ENCODE results near the gene SPATS2L.

The SPATS2L gene

GRCh38 chr2:200477667-200478131 is 171.2 kb downstream of the SPATS2L start:
- no peak overlapping the region for H3K4me2 ChIP-seq (ENCODE audit: low read depth, low read length, poor library complexity, severe bottlenecking)
- H3K4me3 ChIP-seq (ENCODE audit: insufficient read depth, low read length, poor library complexity, severe bottlenecking), result no peak overlapping the region
- TF ChIP-seq CTCF (IDR thresholded peaks at IDR 0.05; ENCODE audit: insufficient read depth, low read length, poor library complexity, severe bottlenecking), result no peak
- no peak for TF ChIP-seq EZH2phosphoT487 (conservative IDR thresholded peaks at IDR 0.05; ENCODE audit: low read length)
- no peaks in the 10 kb centered on the region for H3K9me3 ChIP-seq (ENCODE audit: insufficient read depth, low read length)
- no peaks in the 10 kb centered on the region for H3F3A ChIP-seq (ENCODE audit: insufficient read depth)
- H3K9me2 ChIP-seq (replicated peaks; ENCODE audit: insufficient read depth, low read length), result no peaks in the 10 kb centered on the region
- no peaks in the 10 kb centered on the region for H3K36me3 ChIP-seq (ENCODE audit: low read length)
- H3K9ac ChIP-seq (ENCODE audit: low read length), result no peak overlapping the region
- no peaks in the 10 kb centered on the region for H3K79me2 ChIP-seq (ENCODE audit: insufficient read depth, low read length)
- no peak overlapping the region for H3K27ac ChIP-seq (ENCODE audit: low read depth, low read length)
- H3K27me3 ChIP-seq (ENCODE audit: low read length), result no peaks in the 10 kb centered on the region
- H4K20me1 ChIP-seq (ENCODE audit: low read depth, low read length), result no peaks in the 10 kb centered on the region
- no peak overlapping the region for H2AFZ ChIP-seq (ENCODE audit: low read depth, low read length, severe bottlenecking)

- Histone ChIP-seq H2AFZ (ENCODE audit: low read depth, low read length, severe bottlenecking) (no peak overlapping the region), H3K79me2 (ENCODE audit: insufficient read depth, low read length) (no peaks in the 10 kb centered on the region), H3K27me3 (ENCODE audit: low read length) (no peaks in the 10 kb centered on the region), H4K20me1 (ENCODE audit: low read depth, low read length) (no peaks in the 10 kb centered on the region), H3K36me3 (ENCODE audit: low read length) (no peaks in the 10 kb centered on the region), H3K27ac (ENCODE audit: low read depth, low read length) (no peak overlapping the region), H3K9me3 (ENCODE audit: insufficient read depth, low read length) (no peaks in the 10 kb centered on the region), H3K4me3 (ENCODE audit: insufficient read depth, low read length, poor library complexity, severe bottlenecking) (no peak overlapping the region), H3K9me2 (replicated peaks; ENCODE audit: insufficient read depth, low read length) (no peaks in the 10 kb centered on the region), H3F3A (ENCODE audit: insufficient read depth) (no peaks in the 10 kb centered on the region), H3K4me2 (ENCODE audit: low read depth, low read length, poor library complexity, severe bottlenecking) (no peak overlapping the region), H3K9ac (ENCODE audit: low read length) (no peak overlapping the region)
- no peak for TF ChIP-seq CTCF (IDR thresholded peaks at IDR 0.05; ENCODE audit: insufficient read depth, low read length, poor library complexity, severe bottlenecking)
- no peak for TF ChIP-seq EZH2phosphoT487 (conservative IDR thresholded peaks at IDR 0.05; ENCODE audit: low read length)
These were observed 173.3 kb downstream of the SPATS2L start for GRCh38 chr2:200479692-200480265.

GRCh38 chr2:200482194-200482593 is 175.7 kb downstream of the SPATS2L start:
- no peaks in the 10 kb centered on the region for H3K9me2 ChIP-seq (replicated peaks; ENCODE audit: insufficient read depth, low read length)
- no peaks in the 10 kb centered on the region for H3K36me3 ChIP-seq (ENCODE audit: low read length)
- H3K79me2 ChIP-seq (ENCODE audit: insufficient read depth, low read length), result no peaks in the 10 kb centered on the region
- no peaks in the 10 kb centered on the region for H3F3A ChIP-seq (ENCODE audit: insufficient read depth)
- no peak overlapping the region for H3K27ac ChIP-seq (ENCODE audit: low read depth, low read length)
- no peak overlapping the region for H2AFZ ChIP-seq (ENCODE audit: low read depth, low read length, severe bottlenecking)
- no peak overlapping the region for H3K4me2 ChIP-seq (ENCODE audit: low read depth, low read length, poor library complexity, severe bottlenecking)
- H3K9me3 ChIP-seq (ENCODE audit: insufficient read depth, low read length), result no peaks in the 10 kb centered on the region
- no peaks in the 10 kb centered on the region for H4K20me1 ChIP-seq (ENCODE audit: low read depth, low read length)
- no peak for TF ChIP-seq CTCF (IDR thresholded peaks at IDR 0.05; ENCODE audit: insufficient read depth, low read length, poor library complexity, severe bottlenecking)
- TF ChIP-seq EZH2phosphoT487 (conservative IDR thresholded peaks at IDR 0.05; ENCODE audit: low read length), result no peak
- H3K27me3 ChIP-seq (ENCODE audit: low read length), result no peaks in the 10 kb centered on the region
- H3K9ac ChIP-seq (ENCODE audit: low read length), result no peak overlapping the region
- H3K4me3 ChIP-seq (ENCODE audit: insufficient read depth, low read length, poor library complexity, severe bottlenecking), result no peak overlapping the region
